Activated CD4-positive, alpha-beta memory T cell treated with anti-CD3 and anti-CD28 coated beads, Interleukin-2, amount 10 ng/mL, durations not matched to agents 7 days and 5 days (primary cell): ENCODE results near the gene CDH13. TPM values are rescaled to one million over a fixed set of nuclear protein-coding genes. Genes with fewer than 3 reads are reported as not detected.

Experiments used
- CTCF ChIA-PET: fragments of 350-600 bp; sonication (Branson Sonifier 250); formaldehyde crosslinking; loops from one replicate; lab custom pipeline; 2021; ENCODE audit warnings: antibody characterized with exemption, inconsistent platforms; lab: Charles Lee
- POLR2A ChIA-PET: fragments of 350-600 bp; sonication (Branson Sonifier 250); formaldehyde crosslinking; loops from one replicate; lab custom pipeline; 2021; ENCODE audit warnings: antibody characterized with exemption; lab: Charles Lee
- DNase-seq: peaks from one replicate; pipeline ENCODE4 v3.0.0-alpha.2; 2020
- H3K27ac Mint-ChIP-seq: one replicate; pipeline ENCODE4 v1.8.0; 2021; ENCODE audit warnings: mild to moderate bottlenecking, mixed read lengths
- H3K27me3 Mint-ChIP-seq: one replicate; pipeline ENCODE4 v1.8.0; 2021; ENCODE audit warnings: mixed read lengths
- H3K36me3 Mint-ChIP-seq: one replicate; pipeline ENCODE4 v1.8.0; 2021; ENCODE audit warnings: low read depth, mixed read lengths
- H3K4me1 Mint-ChIP-seq: one replicate; pipeline ENCODE4 v1.8.0; 2021; ENCODE audit warnings: mixed read lengths
- H3K4me3 Mint-ChIP-seq: one replicate; pipeline ENCODE4 v1.8.0; 2021; ENCODE audit warnings: mild to moderate bottlenecking, mixed read lengths
- H3K9me3 Mint-ChIP-seq: one replicate; pipeline ENCODE4 v1.8.0; 2021; ENCODE audit warnings: mixed read lengths
- total RNA-seq, 2 experiments: library from RNA; stranded (reverse); gene quantifications; one replicate each; pipeline ENCODE4 v1.2.3, GENCODE V29; 2021

The CDH13 gene
- total RNA-seq, 2 experiments from 2014 or later: not detected

- H3K9me3 Mint-ChIP-seq: peaks cover 5% of the 10 kb centered on the region
- H3K4me3 Mint-ChIP-seq: no peak overlapping the region
- H3K27ac Mint-ChIP-seq: no peak overlapping the region
- no peaks in the 10 kb centered on the region for H3K36me3 Mint-ChIP-seq
- DNase-seq: no peak
- no peaks in the 10 kb centered on the region for H3K27me3 Mint-ChIP-seq
- CTCF ChIA-PET: no interaction called here
- H3K4me1 Mint-ChIP-seq: no peaks in the 10 kb centered on the region
- POLR2A ChIA-PET: no interaction called here
Measured at GRCh38 chr16:83400234-83400633, 773.5 kb downstream of the CDH13 start.

GRCh38 chr16:83402160-83402814, 775.5 kb downstream of the CDH13 start:
- Mint-ChIP-seq H3K27ac (no peak overlapping the region), H3K9me3 (peaks cover 5% of the 10 kb centered on the region), H3K36me3 (no peaks in the 10 kb centered on the region), H3K4me1 (no peaks in the 10 kb centered on the region), H3K27me3 (no peaks in the 10 kb centered on the region), H3K4me3 (no peak overlapping the region)
- ChIA-PET CTCF (no interaction called here), POLR2A (no interaction called here)
- no peak for DNase-seq

GRCh38 chr16:83402967-83403366, 776.2 kb downstream of the CDH13 start:
- Mint-ChIP-seq H3K4me3 (no peak overlapping the region), H3K9me3 (peaks cover 5% of the 10 kb centered on the region), H3K36me3 (no peaks in the 10 kb centered on the region), H3K4me1 (no peaks in the 10 kb centered on the region), H3K27ac (no peak overlapping the region), H3K27me3 (no peaks in the 10 kb centered on the region)
- DNase-seq: no peak
- ChIA-PET POLR2A (no interaction called here), CTCF (no interaction called here)

GRCh38 chr16:83403761-83404160, 777.0 kb downstream of the CDH13 start:
- H3K4me3 Mint-ChIP-seq: no peak overlapping the region
- no peak for DNase-seq
- no peaks in the 10 kb centered on the region for H3K4me1 Mint-ChIP-seq
- ChIA-PET CTCF (no interaction called here), POLR2A (no interaction called here)
- H3K27me3 Mint-ChIP-seq: no peaks in the 10 kb centered on the region
- H3K9me3 Mint-ChIP-seq: peaks cover 5% of the 10 kb centered on the region
- H3K27ac Mint-ChIP-seq: no peak overlapping the region
- H3K36me3 Mint-ChIP-seq: no peaks in the 10 kb centered on the region

GRCh38 chr16:83404261-83404660, 777.5 kb downstream of the CDH13 start:
- DNase-seq: no peak
- Mint-ChIP-seq H3K9me3 (peaks cover 5% of the 10 kb centered on the region), H3K36me3 (no peaks in the 10 kb centered on the region), H3K4me3 (no peak overlapping the region), H3K4me1 (no peaks in the 10 kb centered on the region), H3K27me3 (no peaks in the 10 kb centered on the region), H3K27ac (no peak overlapping the region)
- CTCF ChIA-PET: no interaction called here
- POLR2A ChIA-PET: no interaction called here

- H3K9me3 Mint-ChIP-seq: no peaks in the 10 kb centered on the region
- H3K27ac Mint-ChIP-seq: no peak overlapping the region
- H3K27me3 Mint-ChIP-seq: no peaks in the 10 kb centered on the region
- H3K4me1 Mint-ChIP-seq: no peaks in the 10 kb centered on the region
- ChIA-PET POLR2A (no interaction called here), CTCF (no interaction called here)
- DNase-seq: no peak
- no peaks in the 10 kb centered on the region for H3K36me3 Mint-ChIP-seq
- H3K4me3 Mint-ChIP-seq: no peak overlapping the region
Measured at GRCh38 chr16:83407928-83408327, 781.2 kb downstream of the CDH13 start.

GRCh38 chr16:83409347-83409746, 782.6 kb downstream of the CDH13 start:
- DNase-seq: no peak
- CTCF ChIA-PET: no interaction called here
- Mint-ChIP-seq H3K9me3 (no peaks in the 10 kb centered on the region), H3K4me3 (no peak overlapping the region), H3K4me1 (no peaks in the 10 kb centered on the region), H3K27ac (no peak overlapping the region), H3K27me3 (no peaks in the 10 kb centered on the region), H3K36me3 (no peaks in the 10 kb centered on the region)
- POLR2A ChIA-PET: no interaction called here

- POLR2A ChIA-PET: no interaction called here
- H3K27me3 Mint-ChIP-seq: no peaks in the 10 kb centered on the region
- CTCF ChIA-PET: no interaction called here
- H3K4me3 Mint-ChIP-seq: no peak overlapping the region
- no peak for DNase-seq
- H3K36me3 Mint-ChIP-seq: no peaks in the 10 kb centered on the region
- no peaks in the 10 kb centered on the region for H3K9me3 Mint-ChIP-seq
- H3K27ac Mint-ChIP-seq: no peak overlapping the region
- H3K4me1 Mint-ChIP-seq: no peaks in the 10 kb centered on the region
Measured at GRCh38 chr16:83418565-83418964, 791.8 kb downstream of the CDH13 start.

- no peak for DNase-seq
- H3K9me3 Mint-ChIP-seq: no peaks in the 10 kb centered on the region
- ChIA-PET CTCF (interaction anchor here (0.6 to 1.1 kb wide), 3 partner anchors 23 to 92 kb away, joined by 3 to 4 read pairs (median 3); no protein-coding TSS in a partner anchor), POLR2A (no interaction called here)
- H3K4me1 Mint-ChIP-seq: no peaks in the 10 kb centered on the region
- no peak overlapping the region for H3K4me3 Mint-ChIP-seq
- H3K27ac Mint-ChIP-seq: no peak overlapping the region
- H3K27me3 Mint-ChIP-seq: no peaks in the 10 kb centered on the region
- H3K36me3 Mint-ChIP-seq: no peaks in the 10 kb centered on the region
Measured at GRCh38 chr16:83420206-83420760, 793.5 kb downstream of the CDH13 start.

GRCh38 chr16:83433201-83433600, 806.4 kb downstream of the CDH13 start:
- Mint-ChIP-seq H3K9me3 (peaks cover 10% of the 10 kb centered on the region), H3K27me3 (no peaks in the 10 kb centered on the region), H3K4me3 (no peak overlapping the region), H3K27ac (no peak overlapping the region), H3K4me1 (no peaks in the 10 kb centered on the region), H3K36me3 (no peaks in the 10 kb centered on the region)
- no peak for DNase-seq
- ChIA-PET POLR2A (no interaction called here), CTCF (no interaction called here)

- Mint-ChIP-seq H3K9me3 (peaks cover 3% of the 10 kb centered on the region), H3K27me3 (no peaks in the 10 kb centered on the region), H3K4me3 (no peak overlapping the region), H3K4me1 (no peaks in the 10 kb centered on the region), H3K36me3 (no peaks in the 10 kb centered on the region), H3K27ac (no peak overlapping the region)
- no peak for DNase-seq
- ChIA-PET POLR2A (no interaction called here), CTCF (no interaction called here)
Measured at GRCh38 chr16:83437036-83437435, 810.3 kb downstream of the CDH13 start.

GRCh38 chr16:83438326-83438725, 811.6 kb downstream of the CDH13 start:
- no peaks in the 10 kb centered on the region for H3K36me3 Mint-ChIP-seq
- H3K9me3 Mint-ChIP-seq: peaks cover 3% of the 10 kb centered on the region
- ChIA-PET POLR2A (no interaction called here), CTCF (no interaction called here)
- no peak for DNase-seq
- H3K4me3 Mint-ChIP-seq: no peak overlapping the region
- H3K27ac Mint-ChIP-seq: no peak overlapping the region
- no peaks in the 10 kb centered on the region for H3K4me1 Mint-ChIP-seq
- H3K27me3 Mint-ChIP-seq: no peaks in the 10 kb centered on the region

GRCh38 chr16:83439412-83439811, 812.6 kb downstream of the CDH13 start:
- POLR2A ChIA-PET: no interaction called here
- H3K4me1 Mint-ChIP-seq: no peaks in the 10 kb centered on the region
- no peaks in the 10 kb centered on the region for H3K27me3 Mint-ChIP-seq
- no peak for DNase-seq
- H3K36me3 Mint-ChIP-seq: no peaks in the 10 kb centered on the region
- CTCF ChIA-PET: interaction anchor here (1.0 kb wide), 1 partner anchor 9 kb away, joined by 3 read pairs; no protein-coding TSS in a partner anchor
- peaks cover 3% of the 10 kb centered on the region for H3K9me3 Mint-ChIP-seq
- no peak overlapping the region for H3K27ac Mint-ChIP-seq
- no peak overlapping the region for H3K4me3 Mint-ChIP-seq

- H3K4me1 Mint-ChIP-seq: no peaks in the 10 kb centered on the region
- H3K27ac Mint-ChIP-seq: no peak overlapping the region
- no peak for DNase-seq
- H3K4me3 Mint-ChIP-seq: no peak overlapping the region
- CTCF ChIA-PET: no interaction called here
- POLR2A ChIA-PET: no interaction called here
- H3K9me3 Mint-ChIP-seq: no peaks in the 10 kb centered on the region
- no peaks in the 10 kb centered on the region for H3K27me3 Mint-ChIP-seq
- no peaks in the 10 kb centered on the region for H3K36me3 Mint-ChIP-seq
Measured at GRCh38 chr16:83441517-83441916, 814.7 kb downstream of the CDH13 start.
